ENCODE measurements around the gene SEMA6A. TPM values are rescaled to one million over a fixed set of nuclear protein-coding genes. Genes with fewer than 3 reads are reported as not detected.

Gene SEMA6A
- total RNA-seq, 5 donors from 2014 or later (not counting 1 experiment from before 2014, with no cell fraction given) = 0.79 to 0.88 (median 0.79) TPM; not detected in 2

GRCh38 chr5:116529615-116530014 is 45.0 kb downstream of the SEMA6A start:
- ATAC-seq (replicated peaks in 1 of 4) = no peak
- Mint-ChIP-seq H3K27ac (no peak overlapping the region), H3K36me3 (no peaks in the 10 kb centered on the region), H3K4me1 (no peaks in the 10 kb centered on the region), H3K9me3 (no peaks in the 10 kb centered on the region), H3K27me3 (no peaks in the 10 kb centered on the region), H3K4me3 (no peak overlapping the region)
- WGBS (ENCODE audit: insufficient coverage) = no CpG with 5 or more reads among the region's 4 CpGs
- Histone ChIP-seq H3K4me3 (ENCODE audit: control insufficient read depth in 1 of 2, extremely low read depth in 1 of 2, low read length in 1 of 2) (no peak overlapping the region), H3K4me1 (ENCODE audit: control insufficient read depth in 1 of 2, extremely low read depth in 1 of 2, insufficient read depth in 2 of 2, low read length in 2 of 2) (no peaks in the 10 kb centered on the region), H3K27ac (ENCODE audit: low read length) (no peak overlapping the region), H3K9me3 (no peaks in the 10 kb centered on the region), H3K27me3 (replicated peaks in 1 of 2; ENCODE audit: control insufficient read depth in 2 of 2, extremely low read depth in 1 of 2, insufficient read depth in 2 of 2, low read length in 1 of 2) (no peaks in the 10 kb centered on the region), H3K36me3 (ENCODE audit: control insufficient read depth in 2 of 2, extremely low read depth in 1 of 2, insufficient read depth in 1 of 2, low read length in 1 of 2) (no peaks in the 10 kb centered on the region)
- ChIA-PET POLR2A (no interaction called here), CTCF (no interaction called here)
- no peak for DNase-seq

- no peaks in the 10 kb centered on the region for H3K9me3 ChIP-seq
- CTCF ChIA-PET = no interaction called here
- H3K27me3 ChIP-seq (replicated peaks in 1 of 2; ENCODE audit: control insufficient read depth in 2 of 2, extremely low read depth in 1 of 2, insufficient read depth in 2 of 2, low read length in 1 of 2) = no peaks in the 10 kb centered on the region
- no peaks in the 10 kb centered on the region for H3K27me3 Mint-ChIP-seq
- no peaks in the 10 kb centered on the region for H3K36me3 ChIP-seq (ENCODE audit: control insufficient read depth in 2 of 2, extremely low read depth in 1 of 2, insufficient read depth in 1 of 2, low read length in 1 of 2)
- no peak overlapping the region for H3K27ac Mint-ChIP-seq
- POLR2A ChIA-PET = no interaction called here
- H3K9me3 Mint-ChIP-seq = no peaks in the 10 kb centered on the region
- DNase-seq = no peak
- H3K36me3 Mint-ChIP-seq = no peaks in the 10 kb centered on the region
- no peaks in the 10 kb centered on the region for H3K4me1 ChIP-seq (ENCODE audit: control insufficient read depth in 1 of 2, extremely low read depth in 1 of 2, insufficient read depth in 2 of 2, low read length in 2 of 2)
- WGBS (ENCODE audit: insufficient coverage) = 85% methylated on average over 4 of the region's 7 CpGs
- no peak overlapping the region for H3K4me3 ChIP-seq (ENCODE audit: control insufficient read depth in 1 of 2, extremely low read depth in 1 of 2, low read length in 1 of 2)
- H3K4me1 Mint-ChIP-seq = no peaks in the 10 kb centered on the region
- H3K4me3 Mint-ChIP-seq = no peak overlapping the region
- no peak for ATAC-seq (replicated peaks in 1 of 4)
- no peak overlapping the region for H3K27ac ChIP-seq (ENCODE audit: low read length)
Observed at GRCh38 chr5:116528519-116529234, 45.9 kb downstream of the SEMA6A start.

- Histone ChIP-seq H3K4me1 (ENCODE audit: control insufficient read depth in 1 of 2, extremely low read depth in 1 of 2, insufficient read depth in 2 of 2, low read length in 2 of 2) (no peaks in the 10 kb centered on the region), H3K36me3 (ENCODE audit: control insufficient read depth in 2 of 2, extremely low read depth in 1 of 2, insufficient read depth in 1 of 2, low read length in 1 of 2) (no peaks in the 10 kb centered on the region), H3K27ac (ENCODE audit: low read length) (no peak overlapping the region), H3K9me3 (no peaks in the 10 kb centered on the region), H3K4me3 (ENCODE audit: control insufficient read depth in 1 of 2, extremely low read depth in 1 of 2, low read length in 1 of 2) (no peak overlapping the region), H3K27me3 (replicated peaks in 1 of 2; ENCODE audit: control insufficient read depth in 2 of 2, extremely low read depth in 1 of 2, insufficient read depth in 2 of 2, low read length in 1 of 2) (no peaks in the 10 kb centered on the region)
- WGBS (ENCODE audit: insufficient coverage) = no CpG with 5 or more reads among the region's 6 CpGs
- Mint-ChIP-seq H3K9me3 (no peaks in the 10 kb centered on the region), H3K36me3 (no peaks in the 10 kb centered on the region), H3K27me3 (no peaks in the 10 kb centered on the region), H3K4me3 (no peak overlapping the region), H3K27ac (no peak overlapping the region), H3K4me1 (no peaks in the 10 kb centered on the region)
- DNase-seq = no peak
- ChIA-PET CTCF (no interaction called here), POLR2A (interaction anchor here in 1 of 2 donors (0.6 kb wide), 1 partner anchor 1294 kb away, joined by 3 read pairs; no protein-coding TSS in a partner anchor)
- no peak for ATAC-seq (replicated peaks in 1 of 4)
Observed at GRCh38 chr5:116527582-116527981, 47.0 kb downstream of the SEMA6A start.

GRCh38 chr5:116525674-116526073 is 48.9 kb downstream of the SEMA6A start:
- H3K9me3 Mint-ChIP-seq = no peaks in the 10 kb centered on the region
- ATAC-seq (replicated peaks in 1 of 4) = no peak
- H3K27me3 Mint-ChIP-seq = no peaks in the 10 kb centered on the region
- no peaks in the 10 kb centered on the region for H3K27me3 ChIP-seq (replicated peaks in 1 of 2; ENCODE audit: control insufficient read depth in 2 of 2, extremely low read depth in 1 of 2, insufficient read depth in 2 of 2, low read length in 1 of 2)
- ChIA-PET POLR2A (no interaction called here), CTCF (interaction anchor here in 1 of 2 donors (0.5 kb wide), 1 partner anchor 347 kb away, joined by 4 read pairs; no protein-coding TSS in a partner anchor)
- H3K36me3 ChIP-seq (ENCODE audit: control insufficient read depth in 2 of 2, extremely low read depth in 1 of 2, insufficient read depth in 1 of 2, low read length in 1 of 2) = no peaks in the 10 kb centered on the region
- no peaks in the 10 kb centered on the region for H3K4me1 ChIP-seq (ENCODE audit: control insufficient read depth in 1 of 2, extremely low read depth in 1 of 2, insufficient read depth in 2 of 2, low read length in 2 of 2)
- H3K27ac Mint-ChIP-seq = no peak overlapping the region
- H3K27ac ChIP-seq (ENCODE audit: low read length) = no peak overlapping the region
- DNase-seq = no peak
- H3K4me3 ChIP-seq (ENCODE audit: control insufficient read depth in 1 of 2, extremely low read depth in 1 of 2, low read length in 1 of 2) = no peak overlapping the region
- H3K4me3 Mint-ChIP-seq = no peak overlapping the region
- no peaks in the 10 kb centered on the region for H3K9me3 ChIP-seq
- WGBS (ENCODE audit: insufficient coverage) = no CpG with 5 or more reads among the region's 3 CpGs
- H3K36me3 Mint-ChIP-seq = no peaks in the 10 kb centered on the region
- no peaks in the 10 kb centered on the region for H3K4me1 Mint-ChIP-seq

GRCh38 chr5:116524966-116525365 is 49.7 kb downstream of the SEMA6A start:
- Histone ChIP-seq H3K4me3 (ENCODE audit: control insufficient read depth in 1 of 2, extremely low read depth in 1 of 2, low read length in 1 of 2) (no peak overlapping the region), H3K9me3 (no peaks in the 10 kb centered on the region), H3K36me3 (ENCODE audit: control insufficient read depth in 2 of 2, extremely low read depth in 1 of 2, insufficient read depth in 1 of 2, low read length in 1 of 2) (no peaks in the 10 kb centered on the region), H3K27me3 (replicated peaks in 1 of 2; ENCODE audit: control insufficient read depth in 2 of 2, extremely low read depth in 1 of 2, insufficient read depth in 2 of 2, low read length in 1 of 2) (no peaks in the 10 kb centered on the region), H3K4me1 (ENCODE audit: control insufficient read depth in 1 of 2, extremely low read depth in 1 of 2, insufficient read depth in 2 of 2, low read length in 2 of 2) (no peaks in the 10 kb centered on the region), H3K27ac (ENCODE audit: low read length) (no peak overlapping the region)
- Mint-ChIP-seq H3K9me3 (no peaks in the 10 kb centered on the region), H3K27me3 (no peaks in the 10 kb centered on the region), H3K4me1 (no peaks in the 10 kb centered on the region), H3K27ac (no peak overlapping the region), H3K36me3 (no peaks in the 10 kb centered on the region), H3K4me3 (no peak overlapping the region)
- ATAC-seq (replicated peaks in 1 of 4) (no peak), DNase-seq (no peak)
- ChIA-PET POLR2A (no interaction called here), CTCF (no interaction called here)
- no CpG with 5 or more reads among the region's 2 CpGs for WGBS (ENCODE audit: insufficient coverage)

GRCh38 chr5:116524051-116524904 is 50.3 kb downstream of the SEMA6A start:
- Histone ChIP-seq H3K27me3 (replicated peaks in 1 of 2; ENCODE audit: control insufficient read depth in 2 of 2, extremely low read depth in 1 of 2, insufficient read depth in 2 of 2, low read length in 1 of 2) (no peaks in the 10 kb centered on the region), H3K27ac (ENCODE audit: low read length) (no peak overlapping the region), H3K36me3 (ENCODE audit: control insufficient read depth in 2 of 2, extremely low read depth in 1 of 2, insufficient read depth in 1 of 2, low read length in 1 of 2) (no peaks in the 10 kb centered on the region), H3K4me3 (ENCODE audit: control insufficient read depth in 1 of 2, extremely low read depth in 1 of 2, low read length in 1 of 2) (no peak overlapping the region), H3K4me1 (ENCODE audit: control insufficient read depth in 1 of 2, extremely low read depth in 1 of 2, insufficient read depth in 2 of 2, low read length in 2 of 2) (no peaks in the 10 kb centered on the region), H3K9me3 (no peaks in the 10 kb centered on the region)
- ChIA-PET CTCF (no interaction called here), POLR2A (no interaction called here)
- ATAC-seq (replicated peaks in 1 of 4) (no peak), DNase-seq (no peak)
- Mint-ChIP-seq H3K4me1 (no peaks in the 10 kb centered on the region), H3K27me3 (no peaks in the 10 kb centered on the region), H3K4me3 (no peak overlapping the region), H3K27ac (no peak overlapping the region), H3K9me3 (no peaks in the 10 kb centered on the region), H3K36me3 (no peaks in the 10 kb centered on the region)
- no CpG with 5 or more reads among the region's 3 CpGs for WGBS (ENCODE audit: insufficient coverage)
